OCI-LY3 (cell line): ENCODE data around the gene MRPL1.

Source experiments
- CTCF ChIP-seq: fragments of 200-600, 300-600 bp; sonication (generic); IDR thresholded peaks from 2 replicates; pipeline ENCODE4 v1.5.1; 2014; ENCODE audit warnings: antibody characterized with exemption, low read length, low read depth
- EZH2phosphoT487 ChIP-seq: fragments of 200-600 bp; shearing (Covaris generic); IDR thresholded peaks from 2 replicates; pipeline ENCODE4 v1.6.1; 2018; ENCODE audit warnings: antibody characterized with exemption, mixed run types, low read depth

DNA sequence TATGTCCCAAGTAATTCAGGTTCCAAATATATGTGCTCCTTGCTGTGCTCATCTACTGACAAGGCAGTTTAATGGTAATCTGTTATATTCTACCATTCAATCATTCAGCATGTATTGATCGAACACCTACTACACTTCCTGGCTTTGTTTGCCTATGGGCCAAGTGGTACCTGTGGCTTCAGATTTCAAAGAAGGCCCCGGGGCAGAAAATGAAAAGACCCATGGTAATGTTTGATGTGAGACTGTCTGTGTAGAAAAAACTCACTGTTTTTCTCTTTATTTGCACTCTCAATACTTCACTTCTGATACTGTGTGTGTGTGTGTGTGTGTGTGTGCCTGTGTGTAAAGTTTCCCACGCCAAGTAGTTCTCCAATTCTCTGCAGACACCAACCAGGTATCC is 133.4 kb downstream of the MRPL1 start:
- no peak for TF ChIP-seq CTCF
- no peak for TF ChIP-seq EZH2phosphoT487
